ENCODE data around the gene IRF8. TPM values are rescaled to one million over a fixed set of nuclear protein-coding genes. Genes with fewer than 3 reads are reported as not detected.

Gene IRF8, protein sequence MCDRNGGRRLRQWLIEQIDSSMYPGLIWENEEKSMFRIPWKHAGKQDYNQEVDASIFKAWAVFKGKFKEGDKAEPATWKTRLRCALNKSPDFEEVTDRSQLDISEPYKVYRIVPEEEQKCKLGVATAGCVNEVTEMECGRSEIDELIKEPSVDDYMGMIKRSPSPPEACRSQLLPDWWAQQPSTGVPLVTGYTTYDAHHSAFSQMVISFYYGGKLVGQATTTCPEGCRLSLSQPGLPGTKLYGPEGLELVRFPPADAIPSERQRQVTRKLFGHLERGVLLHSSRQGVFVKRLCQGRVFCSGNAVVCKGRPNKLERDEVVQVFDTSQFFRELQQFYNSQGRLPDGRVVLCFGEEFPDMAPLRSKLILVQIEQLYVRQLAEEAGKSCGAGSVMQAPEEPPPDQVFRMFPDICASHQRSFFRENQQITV
- total RNA-seq = not detected in 2 replicates

DNA sequence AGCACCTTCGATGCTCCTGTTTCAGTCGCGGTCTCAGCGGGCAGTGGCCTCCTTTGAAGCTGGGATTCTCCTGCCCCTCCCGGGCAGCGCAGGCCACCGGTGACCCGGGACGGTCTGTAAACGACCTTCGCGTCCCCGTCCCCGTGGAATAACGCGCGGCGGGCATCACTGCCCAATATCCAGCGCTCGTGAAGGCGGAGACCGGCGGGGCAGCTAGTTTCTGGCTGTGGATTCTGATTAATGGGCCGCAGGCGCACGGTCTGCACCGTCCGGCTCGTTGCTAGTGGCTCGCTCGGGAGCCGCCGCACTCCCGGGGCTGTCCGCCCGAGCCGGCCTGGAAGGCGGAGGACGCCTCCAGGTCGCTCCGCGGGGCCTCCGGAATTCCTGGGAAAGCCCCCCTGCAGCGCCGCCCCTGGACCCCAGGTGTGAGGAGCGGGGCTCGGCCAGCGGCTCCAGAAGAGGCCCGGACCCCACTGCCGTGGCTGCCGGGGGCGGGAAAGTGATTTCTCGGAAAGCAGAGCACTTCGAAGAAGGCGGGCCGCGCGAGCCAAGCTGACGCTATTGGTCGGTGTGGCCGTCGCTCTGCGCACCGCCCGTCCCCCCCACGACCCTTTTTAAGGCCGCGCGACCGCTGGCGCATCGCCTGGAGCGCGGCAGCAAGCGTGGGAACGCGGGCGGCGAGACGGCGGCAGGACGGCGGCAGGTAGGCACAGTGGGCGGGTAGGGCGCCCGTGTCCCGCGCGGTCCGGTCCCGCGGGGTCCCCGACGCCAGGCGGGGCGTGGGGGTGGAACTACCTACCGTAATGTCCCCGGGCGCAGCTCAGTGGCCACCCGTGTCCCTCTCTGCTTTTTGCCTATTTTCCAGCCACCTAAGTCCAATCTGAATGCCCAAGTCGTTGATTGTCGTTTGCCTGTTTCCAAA lies at the start of gene IRF8:
TSS of gene IRF8 (plus strand) at position 642 of the 922 bp plus-strand sequence. CDS start 3,854 bp downstream, outside the sequence.

Small RNAs within 50 kb of the gene (small RNA-seq; reads per million reads assigned to genes)
- not detected for gene MIR6774

Other genes starting within 250 kb of the IRF8 start
- 8.1 and 16.8 TPM in 2 replicates for gene GINS2, start 210.2 kb upstream of the IRF8 start, total RNA-seq
- 1.5 and 6.5 TPM in 2 replicates for gene C16orf74, start 148.1 kb upstream of the IRF8 start, total RNA-seq
- gene EMC8, start 99.6 kb upstream of the IRF8 start, total RNA-seq = 33.0 and 37.1 TPM in 2 replicates
- gene COX4I1, start 99.5 kb upstream of the IRF8 start, total RNA-seq = 242 and 360 TPM in 2 replicates

Measured in subcutaneous preadipocyte (primary cell).